ENCODE data around the gene TFAP2E.
A peak's percentile ranks its signal among the peaks of the same experiment; 100 is the strongest.

TFAP2E gene

GRCh38 chr1:35599411-35599810 is 26.3 kb downstream of the TFAP2E start:
- Mint-ChIP-seq H3K27me3 (ENCODE audit: low read depth, poor library complexity) (no peaks in the 10 kb centered on the region), H3K27ac (peak overlapping the region; percentile 27), H3K4me3 (no peak overlapping the region)

GRCh38 chr1:35600593-35600992 is 27.5 kb downstream of the TFAP2E start:
- TF ChIP-seq, protein P1, sequence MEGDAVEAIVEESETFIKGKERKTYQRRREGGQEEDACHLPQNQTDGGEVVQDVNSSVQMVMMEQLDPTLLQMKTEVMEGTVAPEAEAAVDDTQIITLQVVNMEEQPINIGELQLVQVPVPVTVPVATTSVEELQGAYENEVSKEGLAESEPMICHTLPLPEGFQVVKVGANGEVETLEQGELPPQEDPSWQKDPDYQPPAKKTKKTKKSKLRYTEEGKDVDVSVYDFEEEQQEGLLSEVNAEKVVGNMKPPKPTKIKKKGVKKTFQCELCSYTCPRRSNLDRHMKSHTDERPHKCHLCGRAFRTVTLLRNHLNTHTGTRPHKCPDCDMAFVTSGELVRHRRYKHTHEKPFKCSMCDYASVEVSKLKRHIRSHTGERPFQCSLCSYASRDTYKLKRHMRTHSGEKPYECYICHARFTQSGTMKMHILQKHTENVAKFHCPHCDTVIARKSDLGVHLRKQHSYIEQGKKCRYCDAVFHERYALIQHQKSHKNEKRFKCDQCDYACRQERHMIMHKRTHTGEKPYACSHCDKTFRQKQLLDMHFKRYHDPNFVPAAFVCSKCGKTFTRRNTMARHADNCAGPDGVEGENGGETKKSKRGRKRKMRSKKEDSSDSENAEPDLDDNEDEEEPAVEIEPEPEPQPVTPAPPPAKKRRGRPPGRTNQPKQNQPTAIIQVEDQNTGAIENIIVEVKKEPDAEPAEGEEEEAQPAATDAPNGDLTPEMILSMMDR (IDR thresholded peaks at IDR 0.05): no peak
- no peaks in the 10 kb centered on the region for H3K27me3 Mint-ChIP-seq (ENCODE audit: low read depth, poor library complexity)

More at GRCh38 chr1:35599411-35599810, 26.3 kb downstream of the TFAP2E start:
- TF ChIP-seq, protein P1 (IDR thresholded peaks at IDR 0.05): no peak
- H3K9me3 Mint-ChIP-seq: no peaks in the 10 kb centered on the region
- no peak for DNase-seq
- H3K4me1 Mint-ChIP-seq: no peaks in the 10 kb centered on the region
- peaks cover 34% of the 10 kb centered on the region for H3K36me3 Mint-ChIP-seq (ENCODE audit: low read depth)

DNA sequence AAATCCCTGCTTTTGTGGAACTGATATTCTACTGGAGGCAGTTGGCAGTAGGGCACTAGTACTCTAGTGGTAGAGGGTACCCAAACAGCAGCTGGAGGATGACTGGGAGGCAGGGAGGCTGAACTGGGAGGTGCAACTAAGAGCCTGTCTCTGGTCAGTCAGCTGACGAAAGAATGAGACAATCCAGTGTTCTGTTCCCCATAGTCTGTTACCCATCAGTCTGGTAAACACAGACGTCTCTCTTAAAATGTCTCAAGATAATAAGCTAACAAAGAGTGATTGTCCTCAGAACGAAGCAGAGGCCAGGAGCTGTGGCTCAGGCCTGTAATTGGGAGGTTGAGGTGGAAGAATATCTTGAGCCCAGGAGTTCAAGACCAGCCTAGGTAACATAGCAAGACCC is 30.4 kb downstream of the TFAP2E start:
- H3K36me3 Mint-ChIP-seq (ENCODE audit: low read depth): peaks cover 72% of the 10 kb centered on the region
- H3K27me3 Mint-ChIP-seq (ENCODE audit: low read depth, poor library complexity): no peaks in the 10 kb centered on the region
- no peak for DNase-seq
- TF ChIP-seq, protein P1 (IDR thresholded peaks at IDR 0.05): no peak
- H3K4me1 Mint-ChIP-seq: peaks cover 13% of the 10 kb centered on the region
- peaks cover 8% of the 10 kb centered on the region for H3K9me3 Mint-ChIP-seq
- H3K27ac Mint-ChIP-seq: no peak overlapping the region
- no peak overlapping the region for H3K4me3 Mint-ChIP-seq

More at GRCh38 chr1:35600593-35600992, 27.5 kb downstream of the TFAP2E start:
- H3K4me3 Mint-ChIP-seq: no peak overlapping the region
- no peak for DNase-seq
- peaks cover 8% of the 10 kb centered on the region for H3K4me1 Mint-ChIP-seq
- H3K36me3 Mint-ChIP-seq (ENCODE audit: low read depth): peaks cover 43% of the 10 kb centered on the region
- peak overlapping the region; percentile 43 for H3K27ac Mint-ChIP-seq
- no peaks in the 10 kb centered on the region for H3K9me3 Mint-ChIP-seq

GRCh38 chr1:35603941-35604340 is 30.8 kb downstream of the TFAP2E start:
- TF ChIP-seq, protein P1 (IDR thresholded peaks at IDR 0.05): no peak
- peaks cover 13% of the 10 kb centered on the region for H3K4me1 Mint-ChIP-seq
- no peak for DNase-seq
- H3K27ac Mint-ChIP-seq: no peak overlapping the region
- H3K9me3 Mint-ChIP-seq: peaks cover 8% of the 10 kb centered on the region
- no peaks in the 10 kb centered on the region for H3K27me3 Mint-ChIP-seq (ENCODE audit: low read depth, poor library complexity)
- peaks cover 76% of the 10 kb centered on the region for H3K36me3 Mint-ChIP-seq (ENCODE audit: low read depth)
- no peak overlapping the region for H3K4me3 Mint-ChIP-seq

DNA sequence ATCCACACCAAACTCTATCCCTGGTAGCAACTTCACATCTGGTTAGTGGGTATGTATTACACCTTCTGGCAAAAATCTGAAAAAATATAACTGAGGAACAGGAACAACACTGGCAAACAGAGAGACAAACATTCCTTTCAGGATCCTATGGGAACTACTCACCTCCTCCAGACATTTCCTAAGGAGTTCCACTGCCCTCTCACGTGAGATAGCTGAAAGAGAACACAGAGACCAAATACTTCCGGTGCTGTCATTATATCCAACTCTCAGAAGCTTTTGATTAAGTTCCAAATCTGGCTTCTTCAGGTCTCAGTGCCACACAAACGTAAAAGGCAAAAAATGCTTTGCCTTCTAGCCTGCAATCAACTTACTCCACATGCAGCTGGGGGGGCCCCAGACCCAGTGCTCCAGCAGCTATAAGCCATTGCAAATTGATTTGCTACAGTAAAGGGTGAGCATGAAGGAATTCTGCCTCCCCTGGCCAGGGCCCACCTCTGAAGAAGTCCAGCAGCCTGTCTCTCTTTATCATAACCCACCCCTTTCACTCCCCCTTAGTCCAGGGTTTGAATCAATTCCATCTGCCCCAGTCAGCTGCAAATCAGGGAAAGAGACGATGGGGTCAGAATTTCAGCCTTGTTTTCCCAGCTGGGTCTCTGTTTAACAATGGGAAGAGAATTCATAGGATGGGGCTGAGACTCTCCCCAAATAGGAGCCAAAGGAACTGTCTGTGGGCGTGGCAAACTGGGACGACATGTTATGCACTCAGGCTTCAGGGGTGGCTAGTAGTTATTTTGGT is 32.2 kb downstream of the TFAP2E start:
- peaks cover 79% of the 10 kb centered on the region for H3K36me3 Mint-ChIP-seq (ENCODE audit: low read depth)

More for the DNA sequence above, 32.2 kb downstream of the TFAP2E start:
- no peaks in the 10 kb centered on the region for H3K27me3 Mint-ChIP-seq (ENCODE audit: low read depth, poor library complexity)
- H3K4me3 Mint-ChIP-seq: no peak overlapping the region
- H3K9me3 Mint-ChIP-seq: peaks cover 8% of the 10 kb centered on the region
- TF ChIP-seq, protein P1 (IDR thresholded peaks at IDR 0.05): no peak
- peaks cover 13% of the 10 kb centered on the region for H3K4me1 Mint-ChIP-seq
- peak overlapping the region; percentile 55 for H3K27ac Mint-ChIP-seq
- peak; percentile 12 for DNase-seq
